Stimulated activated naive CD4-positive, alpha-beta T cell treated with Interleukin-2 at 50 U/mL for 16 hours (primary cell): Measurements from ENCODE around the gene PMPCA.
A peak's percentile ranks its signal among the peaks of the same experiment; 100 is the strongest.
"Not testable (repeated sequence)": the region's sequence is repeated elsewhere in the genome, so short reads cannot be mapped to it uniquely, and the experiment has no call there.

ENCODE experiments used
- DNase-seq: peaks from one replicate; lab custom pipeline; 2025; lab: John Stamatoyannopoulos, UW

Gene PMPCA

GRCh38 chr9:136394312-136395019 is 16.0 kb upstream of the PMPCA start:
- no peak for DNase-seq

- no peak for DNase-seq
Measured at GRCh38 chr9:136395020-136395340, 15.5 kb upstream of the PMPCA start.

GRCh38 chr9:136395345-136396218 is 14.9 kb upstream of the PMPCA start:
- DNase-seq, result no peak

- DNase-seq, result no peak
Measured at GRCh38 chr9:136396219-136396515, 14.3 kb upstream of the PMPCA start.

- no peak for DNase-seq
Measured at GRCh38 chr9:136397643-136398042, 12.8 kb upstream of the PMPCA start.

GRCh38 chr9:136398286-136398685 is 12.2 kb upstream of the PMPCA start:
- no peak for DNase-seq

GRCh38 chr9:136399176-136400037 is 11.1 kb upstream of the PMPCA start:
- DNase-seq, result peak; percentile 32

- peak; percentile 83 for DNase-seq
Measured at GRCh38 chr9:136400038-136400834, 10.2 kb upstream of the PMPCA start, which contains the start of gene SNAPC4. TSS of gene SNAPC4 (minus strand) at chr9:136400170. CDS start at chr9:136398428, 1,742 bp downstream.

- no peak for DNase-seq
Measured at GRCh38 chr9:136401173-136401922, 9.1 kb upstream of the PMPCA start.

GRCh38 chr9:136402067-136402466 is 8.4 kb upstream of the PMPCA start:
- DNase-seq, result no peak

GRCh38 chr9:136403538-136403914 is 6.9 kb upstream of the PMPCA start:
- DNase-seq, result peak; percentile 81

- peak; percentile 36 for DNase-seq
Measured at GRCh38 chr9:136403915-136404800, 6.3 kb upstream of the PMPCA start.

GRCh38 chr9:136404801-136405136 is 5.7 kb upstream of the PMPCA start:
- no peak for DNase-seq

- no peak for DNase-seq
Measured at GRCh38 chr9:136405481-136405880, 5.0 kb upstream of the PMPCA start.

GRCh38 chr9:136405904-136406303 is 4.6 kb upstream of the PMPCA start:
- DNase-seq, result not testable (repeated sequence)

GRCh38 chr9:136407061-136407460 is 3.4 kb upstream of the PMPCA start:
- not testable (repeated sequence) for DNase-seq

- no peak for DNase-seq
Measured at GRCh38 chr9:136407911-136408310, 2.5 kb upstream of the PMPCA start.

GRCh38 chr9:136409557-136410455 is 652 bp upstream of the PMPCA start:
- peak; percentile 41 for DNase-seq

- DNase-seq, result no peak
Measured at GRCh38 chr9:136411378-136411777, 920 bp downstream of the PMPCA start.
